Measurements from ENCODE around the gene FOXO3. TPM values are rescaled to one million over a fixed set of nuclear protein-coding genes. Genes with fewer than 3 reads are reported as not detected.
A peak's percentile ranks its signal among the peaks of the same experiment; 100 is the strongest.

FOXO3 gene
- total and polyA plus RNA-seq, 2 of the 13 experiments (the other 11 are each of a cell fraction or from before 2014, with no cell fraction given) = 16.0 to 22.5 TPM

DNA sequence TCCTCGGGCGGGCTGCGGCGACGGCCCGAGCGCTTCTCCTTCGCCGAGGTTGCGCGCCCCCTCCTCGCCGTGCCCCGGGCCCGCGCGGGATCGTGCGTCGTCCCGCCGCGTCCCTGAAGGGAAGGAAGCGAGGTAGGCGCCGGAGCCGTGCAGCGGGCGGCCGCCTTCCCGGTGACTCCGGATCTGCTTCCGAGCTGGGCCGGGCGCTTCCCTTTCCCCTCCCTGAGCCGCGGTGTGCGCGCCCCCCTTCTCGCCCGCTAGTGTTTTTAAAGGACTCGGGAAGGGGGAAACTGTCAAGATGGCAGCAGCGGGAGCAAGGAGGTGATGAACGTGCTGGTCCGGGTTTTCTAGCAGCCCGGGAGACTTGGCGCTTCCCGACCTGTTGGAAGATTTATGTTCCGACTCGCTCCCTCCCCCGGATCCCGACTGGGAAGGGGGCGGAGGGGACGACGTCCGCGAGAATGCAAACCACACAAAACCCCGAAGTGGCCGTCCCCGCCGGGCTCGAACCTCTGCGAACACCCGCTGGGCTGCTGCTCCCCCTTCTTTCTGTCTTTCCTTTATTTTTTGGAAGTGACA is 744 bp upstream of the FOXO3 start (continued):
- peak; percentile 31; the same call in 1 of the 2 replicates for TF ChIP-seq SNAI1 (CRISPR knock-in tag; IDR thresholded peaks at IDR 0.05; ENCODE audit: borderline replicate concordance)
- no peak for TF ChIP-seq NFYB (CRISPR knock-in tag; IDR thresholded peaks at IDR 0.05)
- TF ChIP-seq RARA (CRISPR knock-in tag; IDR thresholded peaks at IDR 0.05) = 0 out of 2 replicates have a peak, but pooled peaks have one; percentile 2
- no peak for TF ChIP-seq ZFP36L2 (CRISPR knock-in tag; IDR thresholded peaks at IDR 0.05)
- TF ChIP-seq, protein P1, sequence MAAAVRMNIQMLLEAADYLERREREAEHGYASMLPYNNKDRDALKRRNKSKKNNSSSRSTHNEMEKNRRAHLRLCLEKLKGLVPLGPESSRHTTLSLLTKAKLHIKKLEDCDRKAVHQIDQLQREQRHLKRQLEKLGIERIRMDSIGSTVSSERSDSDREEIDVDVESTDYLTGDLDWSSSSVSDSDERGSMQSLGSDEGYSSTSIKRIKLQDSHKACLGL (CRISPR knock-in tag; IDR thresholded peaks at IDR 0.05) = peak; percentile 25; the same call in 1 of the 2 replicates
- TF ChIP-seq ZFX (CRISPR knock-in tag; IDR thresholded peaks at IDR 0.05; ENCODE audit: low read depth) = peak; percentile 65
- TF ChIP-seq SOX5 (CRISPR knock-in tag; IDR thresholded peaks at IDR 0.05; ENCODE audit: borderline replicate concordance) = no peak
- TF ChIP-seq ZGPAT (CRISPR knock-in tag; IDR thresholded peaks at IDR 0.05) = no peak
- TF ChIP-seq ZNF558 (CRISPR knock-in tag; IDR thresholded peaks at IDR 0.05; ENCODE audit: borderline replicate concordance) = no peak
- TF ChIP-seq RBFOX2 (IDR thresholded peaks at IDR 0.05; ENCODE audit: low read depth, low read length) = peak; percentile 83
- peak; percentile 87 for TF ChIP-seq PTBP1 (IDR thresholded peaks at IDR 0.05; ENCODE audit: low read depth, low read length, poor library complexity, severe bottlenecking)
- no peak for TF ChIP-seq SMARCC2 (IDR thresholded peaks at IDR 0.05)
- TF ChIP-seq DMAP1 (CRISPR knock-in tag; IDR thresholded peaks at IDR 0.05) = no peak
- no peak for TF ChIP-seq ZNF256 (CRISPR knock-in tag; conservative IDR thresholded peaks at IDR 0.05)
- TF ChIP-seq RBM39 (IDR thresholded peaks at IDR 0.05; ENCODE audit: low read depth, low read length, poor library complexity, severe bottlenecking) = peak; percentile 97
- TF ChIP-seq ZC3H4 (CRISPR knock-in tag; IDR thresholded peaks at IDR 0.05; ENCODE audit: borderline replicate concordance) = peak; percentile 34; the same call in 1 of the 2 replicates
- TF ChIP-seq, protein P2, sequence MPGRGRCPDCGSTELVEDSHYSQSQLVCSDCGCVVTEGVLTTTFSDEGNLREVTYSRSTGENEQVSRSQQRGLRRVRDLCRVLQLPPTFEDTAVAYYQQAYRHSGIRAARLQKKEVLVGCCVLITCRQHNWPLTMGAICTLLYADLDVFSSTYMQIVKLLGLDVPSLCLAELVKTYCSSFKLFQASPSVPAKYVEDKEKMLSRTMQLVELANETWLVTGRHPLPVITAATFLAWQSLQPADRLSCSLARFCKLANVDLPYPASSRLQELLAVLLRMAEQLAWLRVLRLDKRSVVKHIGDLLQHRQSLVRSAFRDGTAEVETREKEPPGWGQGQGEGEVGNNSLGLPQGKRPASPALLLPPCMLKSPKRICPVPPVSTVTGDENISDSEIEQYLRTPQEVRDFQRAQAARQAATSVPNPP (CRISPR knock-in tag; IDR thresholded peaks at IDR 0.05) = no peak
- peak; percentile 30; the same call in 1 of the 2 replicates for TF ChIP-seq ZFP91 (CRISPR knock-in tag; IDR thresholded peaks at IDR 0.05; ENCODE audit: borderline replicate concordance)
- TF ChIP-seq, protein P3, sequence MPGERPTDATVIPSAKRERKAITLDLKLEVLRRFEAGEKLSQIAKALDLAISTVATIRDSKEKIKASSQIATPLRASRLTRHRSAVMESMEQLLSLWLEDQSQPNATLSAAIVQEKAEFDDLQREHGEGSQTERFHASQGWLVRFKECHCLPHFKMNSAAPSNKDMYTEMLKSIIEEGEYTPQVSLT (CRISPR knock-in tag; IDR thresholded peaks at IDR 0.05; ENCODE audit: borderline replicate concordance, low read depth) = no peak
- TF ChIP-seq ZNF382 (CRISPR knock-in tag; IDR thresholded peaks at IDR 0.05; ENCODE audit: borderline replicate concordance) = no peak
- TF ChIP-seq U2AF1 (optimal IDR thresholded peaks at IDR 0.05; ENCODE audit: low read depth, low read length) = peak; percentile 96
- no peak for TF ChIP-seq ZNF598 (CRISPR knock-in tag; IDR thresholded peaks at IDR 0.05; ENCODE audit: borderline replicate concordance)
- no peak for TF ChIP-seq CREB3 (CRISPR knock-in tag; IDR thresholded peaks at IDR 0.05)
- TF ChIP-seq ZBTB42 (CRISPR knock-in tag; IDR thresholded peaks at IDR 0.05) = 0 out of 2 replicates have a peak, but pooled peaks have one; percentile 32
- no peak for TF ChIP-seq ZNF776 (CRISPR knock-in tag; IDR thresholded peaks at IDR 0.05)
